Trophoblast cell (in vitro differentiated cells and primary cell): ENCODE data around the gene COL23A1.

ENCODE experiments used
- DNase-seq, 2 donors: peaks; one replicate each; pipeline ENCODE4 v3.0.0-alpha.2; 2016
- H2AFZ ChIP-seq: 2 replicates; pipeline ENCODE4 v1.6.1; 2013; ENCODE audit warnings: low read length, moderate library complexity, mild to moderate bottlenecking; ENCODE audit not compliant: insufficient read depth, poor library complexity
- H2AK5ac ChIP-seq: 2 replicates; pipeline ENCODE4 v1.6.1; 2013; ENCODE audit warnings: mild to moderate bottlenecking, low read length
- H2BK120ac ChIP-seq: 2 replicates; pipeline ENCODE4 v1.6.1; 2013; ENCODE audit warnings: low read length, mild to moderate bottlenecking, moderate library complexity; ENCODE audit not compliant: insufficient read depth, poor library complexity
- H2BK12ac ChIP-seq: 2 replicates; pipeline ENCODE4 v1.6.1; 2013; ENCODE audit warnings: mild to moderate bottlenecking, low read length, moderate library complexity
- H2BK5ac ChIP-seq: 2 replicates; pipeline ENCODE4 v1.6.1; 2013; ENCODE audit warnings: low read length, low read depth, moderate library complexity, mild to moderate bottlenecking; ENCODE audit not compliant: poor library complexity
- H3K14ac ChIP-seq: 2 replicates; pipeline ENCODE4 v1.6.1; 2013; ENCODE audit warnings: mild to moderate bottlenecking, low read length
- H3K18ac ChIP-seq: 2 replicates; pipeline ENCODE4 v1.6.1; 2013; ENCODE audit warnings: mild to moderate bottlenecking, low read length
- H3K23ac ChIP-seq: 2 replicates; pipeline ENCODE4 v1.6.1; 2013; ENCODE audit warnings: low read length
- H3K27ac ChIP-seq: 2 replicates; pipeline ENCODE4 v1.5.1; 2013; ENCODE audit warnings: low read depth, mild to moderate bottlenecking, inconsistent platforms, low read length, moderate library complexity
- H3K27me3 ChIP-seq: 2 replicates; pipeline ENCODE4 v1.6.1; 2013; ENCODE audit warnings: inconsistent platforms, mild to moderate bottlenecking, low read length, moderate library complexity; ENCODE audit not compliant: insufficient read depth
- H3K36me3 ChIP-seq, 2 experiments: 1 replicate in 1 of 2; 2 replicates in 1 of 2; pipeline ENCODE4 v1.6.1; 2013; ENCODE audit warnings: low read length in 2 of 2, mild to moderate bottlenecking in 2 of 2, moderate library complexity in 1 of 2; ENCODE audit not compliant: insufficient read depth in 2 of 2, control insufficient read depth in 1 of 2
- H3K4ac ChIP-seq: 2 replicates; pipeline ENCODE4 v1.6.1; 2013; ENCODE audit warnings: low read depth, mild to moderate bottlenecking, low read length, moderate library complexity
- H3K4me1 ChIP-seq, 2 experiments: 1 replicate in 1 of 2; 2 replicates in 1 of 2; pipeline ENCODE4 v1.6.1; 2013; ENCODE audit warnings: low read length in 2 of 2, mild to moderate bottlenecking in 2 of 2, moderate library complexity in 1 of 2; ENCODE audit not compliant: insufficient read depth in 2 of 2, control insufficient read depth in 1 of 2
- H3K4me2 ChIP-seq: 2 replicates; pipeline ENCODE4 v1.6.1; 2013; ENCODE audit warnings: inconsistent platforms, mild to moderate bottlenecking, low read length, moderate library complexity
- H3K4me3 ChIP-seq: 2 replicates; pipeline ENCODE4 v1.5.1; 2013; ENCODE audit warnings: mild to moderate bottlenecking, low read depth, low read length, inconsistent platforms
- H3K79me1 ChIP-seq: one replicate; pipeline ENCODE4 v1.6.1; 2013; ENCODE audit warnings: low read length
- H3K79me2 ChIP-seq: 2 replicates; pipeline ENCODE4 v1.6.1; 2013; ENCODE audit warnings: low read length, mild to moderate bottlenecking; ENCODE audit not compliant: control insufficient read depth, insufficient read depth, poor library complexity
- H3K9ac ChIP-seq: 2 replicates; pipeline ENCODE4 v1.6.1; 2013; ENCODE audit warnings: mild to moderate bottlenecking, low read length
- H3K9me3 ChIP-seq: 2 replicates; pipeline ENCODE4 v1.6.1; 2013; ENCODE audit warnings: low read depth, mild to moderate bottlenecking, control low read depth, inconsistent platforms, low read length; ENCODE audit not compliant: insufficient read depth
- H4K12ac ChIP-seq: 2 replicates; pipeline ENCODE4 v1.6.1; 2013; ENCODE audit warnings: low read depth, mild to moderate bottlenecking, low read length, moderate library complexity
- H4K8ac ChIP-seq: 2 replicates; pipeline ENCODE4 v1.6.1; 2013; ENCODE audit warnings: low read depth, mild to moderate bottlenecking, low read length, moderate library complexity
- H4K91ac ChIP-seq: one replicate; pipeline ENCODE4 v1.6.1; 2013; ENCODE audit warnings: low read depth, mild to moderate bottlenecking, low read length, moderate library complexity
- WGBS: extraction: QIAGEN DNeasy Blood & Tissue Kit; methylation state at CpG from one replicate; pipeline ENCODE4 v1.1.7; 2013; ENCODE audit warnings: missing lambda C conversion rate; ENCODE audit not compliant: insufficient read length, insufficient coverage; ENCODE audit errors: extremely low coverage; 5-methylcytosine and 5-hydroxymethylcytosine counted together

The COL23A1 gene

DNA sequence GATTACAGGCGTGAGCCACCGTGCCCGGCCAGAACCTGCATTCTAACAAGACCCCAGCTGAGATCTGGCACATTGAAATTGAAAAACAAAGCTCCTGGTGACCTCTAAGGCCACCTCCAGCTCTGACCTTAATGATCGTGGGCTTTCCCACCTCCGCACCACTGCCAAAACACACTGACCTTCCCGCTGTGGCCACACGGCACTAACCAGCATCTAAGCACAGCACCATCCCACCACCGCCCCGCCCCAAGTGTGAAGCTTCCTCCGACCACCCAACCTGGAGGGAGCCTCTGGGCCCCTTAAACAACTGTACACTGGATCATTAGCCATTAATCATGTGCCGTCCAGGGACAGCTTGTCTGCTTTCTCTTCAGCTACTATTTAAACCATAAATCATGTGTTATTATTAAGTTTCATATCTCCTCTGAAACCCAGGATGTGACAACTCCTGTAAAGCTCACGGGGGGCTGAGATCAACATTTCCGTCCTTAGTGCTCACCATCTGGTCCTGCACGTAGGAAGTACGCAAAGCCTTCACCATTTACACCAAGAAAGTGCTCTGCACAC lies 80.6 kb downstream of the COL23A1 start:
- no peak overlapping the region for H3K4me2 ChIP-seq
- no peak overlapping the region for H3K9ac ChIP-seq
- H3K23ac ChIP-seq, result no peak overlapping the region
- H4K91ac ChIP-seq, result no peak overlapping the region
- no peak overlapping the region for H3K27ac ChIP-seq
- H2BK12ac ChIP-seq, result no peak overlapping the region
- no peak overlapping the region for H3K18ac ChIP-seq
- H3K14ac ChIP-seq, result no peak overlapping the region
- no peak overlapping the region for H2BK5ac ChIP-seq
- DNase-seq, result no peak
- WGBS, result no CpG with 5 or more reads among the region's 15 CpGs
- H4K12ac ChIP-seq, result no peak overlapping the region
- H3K36me3 ChIP-seq, result no peaks in the 10 kb centered on the region
- H3K4me1 ChIP-seq, result no peaks in the 10 kb centered on the region
- H3K27me3 ChIP-seq, result peaks cover 4% of the 10 kb centered on the region
- no peak overlapping the region for H4K8ac ChIP-seq
- no peaks in the 10 kb centered on the region for H3K79me2 ChIP-seq
- H2AK5ac ChIP-seq, result no peak overlapping the region
- H3K79me1 ChIP-seq, result no peaks in the 10 kb centered on the region
- no peak overlapping the region for H3K4me3 ChIP-seq
- H2BK120ac ChIP-seq, result no peak overlapping the region
- no peak overlapping the region for H2AFZ ChIP-seq
- H3K4ac ChIP-seq, result no peak overlapping the region
- peaks cover 11% of the 10 kb centered on the region for H3K9me3 ChIP-seq

DNA sequence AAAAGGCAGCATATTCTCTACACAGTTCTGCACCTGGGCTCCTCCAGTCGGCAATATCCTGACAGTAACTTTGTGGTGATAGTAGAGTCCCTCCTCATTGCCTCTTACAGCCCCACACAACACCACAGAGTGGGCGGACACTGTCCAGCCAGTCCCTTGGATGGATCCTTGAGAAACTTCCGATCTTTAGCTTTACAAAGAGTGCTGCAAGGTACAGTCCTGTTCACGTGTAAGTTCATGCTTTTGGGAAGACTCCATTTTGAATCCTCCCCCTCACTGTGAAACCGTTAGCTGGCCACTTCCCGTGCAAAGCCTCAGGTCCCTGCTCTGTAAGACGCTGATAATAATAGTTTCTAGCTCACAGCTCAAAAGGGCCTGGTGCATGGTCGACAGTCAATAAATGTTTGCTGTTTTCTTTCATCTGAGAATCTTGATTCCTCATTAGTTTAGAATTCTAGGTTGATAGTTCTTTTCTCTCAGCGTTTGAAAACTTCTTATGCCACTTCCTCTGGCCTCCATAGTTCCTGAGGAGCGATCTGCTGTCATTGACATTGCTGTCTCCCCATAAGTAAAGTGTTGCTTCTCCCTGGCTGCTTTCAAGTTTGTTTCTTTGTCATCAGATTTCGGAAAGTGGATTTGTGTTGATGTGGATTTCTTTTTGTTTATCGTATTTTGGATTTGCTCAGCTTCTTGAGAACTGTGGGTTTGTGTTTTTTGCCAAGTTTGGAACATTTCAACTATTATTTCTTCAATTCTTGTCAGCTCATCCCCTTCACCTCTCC lies 82.9 kb downstream of the COL23A1 start:
- H4K91ac ChIP-seq, result no peak overlapping the region
- no peak overlapping the region for H4K12ac ChIP-seq
- H2BK12ac ChIP-seq, result no peak overlapping the region
- WGBS, result no CpG with 5 or more reads among the region's 12 CpGs
- H3K4me3 ChIP-seq, result no peak overlapping the region
- no peak overlapping the region for H2BK120ac ChIP-seq
- no peak overlapping the region for H3K9ac ChIP-seq
- H4K8ac ChIP-seq, result no peak overlapping the region
- no peak overlapping the region for H2AFZ ChIP-seq
- H3K36me3 ChIP-seq, result no peaks in the 10 kb centered on the region
- peaks cover 7% of the 10 kb centered on the region for H3K9me3 ChIP-seq
- no peaks in the 10 kb centered on the region for H3K79me2 ChIP-seq
- H3K4me1 ChIP-seq, result no peaks in the 10 kb centered on the region
- no peaks in the 10 kb centered on the region for H3K27me3 ChIP-seq
- H3K14ac ChIP-seq, result no peak overlapping the region
- H3K23ac ChIP-seq, result no peak overlapping the region
- no peak overlapping the region for H3K4ac ChIP-seq
- H3K4me2 ChIP-seq, result no peak overlapping the region
- no peak overlapping the region for H3K18ac ChIP-seq
- H2AK5ac ChIP-seq, result no peak overlapping the region
- no peak overlapping the region for H3K27ac ChIP-seq
- DNase-seq, result no peak
- H2BK5ac ChIP-seq, result no peak overlapping the region
- H3K79me1 ChIP-seq, result no peaks in the 10 kb centered on the region

- Histone ChIP-seq H3K9me3 (peaks cover 7% of the 10 kb centered on the region), H2BK5ac (no peak overlapping the region), H2BK120ac (no peak overlapping the region), H4K12ac (no peak overlapping the region), H3K27me3 (no peaks in the 10 kb centered on the region), H3K4me2 (no peak overlapping the region), H3K23ac (no peak overlapping the region), H2AFZ (no peak overlapping the region), H4K91ac (no peak overlapping the region), H3K79me1 (no peaks in the 10 kb centered on the region), H3K9ac (no peak overlapping the region), H3K4ac (no peak overlapping the region), H3K36me3 (no peaks in the 10 kb centered on the region), H3K4me1 (no peaks in the 10 kb centered on the region), H3K79me2 (no peaks in the 10 kb centered on the region), H4K8ac (no peak overlapping the region), H3K14ac (no peak overlapping the region), H3K4me3 (no peak overlapping the region), H2BK12ac (no peak overlapping the region), H3K27ac (no peak overlapping the region), H3K18ac (no peak overlapping the region), H2AK5ac (no peak overlapping the region)
- no CpG with 5 or more reads among the region's 13 CpGs for WGBS
- DNase-seq, result no peak
Observed at GRCh38 chr5:178505639-178506407, 84.4 kb downstream of the COL23A1 start.

GRCh38 chr5:178504340-178504960 lies 85.7 kb downstream of the COL23A1 start:
- WGBS, result no CpG with 5 or more reads among the region's 11 CpGs

More at GRCh38 chr5:178504340-178504960, 85.7 kb downstream of the COL23A1 start:
- DNase-seq, result no peak
- no peak overlapping the region for H4K8ac ChIP-seq
- H3K27ac ChIP-seq, result no peak overlapping the region
- no peak overlapping the region for H4K91ac ChIP-seq
- H3K36me3 ChIP-seq, result no peaks in the 10 kb centered on the region
- no peaks in the 10 kb centered on the region for H3K79me2 ChIP-seq
- no peaks in the 10 kb centered on the region for H3K79me1 ChIP-seq
- H3K14ac ChIP-seq, result no peak overlapping the region
- no peak overlapping the region for H2BK120ac ChIP-seq
- H2AK5ac ChIP-seq, result no peak overlapping the region
- H3K18ac ChIP-seq, result no peak overlapping the region
- H3K9me3 ChIP-seq, result peaks cover 7% of the 10 kb centered on the region
- no peaks in the 10 kb centered on the region for H3K27me3 ChIP-seq
- H3K9ac ChIP-seq, result no peak overlapping the region
- no peak overlapping the region for H2BK12ac ChIP-seq
- no peak overlapping the region for H3K4ac ChIP-seq
- H2AFZ ChIP-seq, result no peak overlapping the region
- no peak overlapping the region for H3K4me2 ChIP-seq
- no peak overlapping the region for H3K23ac ChIP-seq
- H3K4me1 ChIP-seq, result no peaks in the 10 kb centered on the region
- H2BK5ac ChIP-seq, result no peak overlapping the region
- H4K12ac ChIP-seq, result no peak overlapping the region
- no peak overlapping the region for H3K4me3 ChIP-seq
